ENCODE data around the gene PAX7.

The PAX7 gene

GRCh38 chr1:18719786-18720451, 89.3 kb downstream of the PAX7 start:
- no peaks in the 10 kb centered on the region for H3K36me3 ChIP-seq (ENCODE audit: insufficient read depth, insufficient read length, low read length)
- H3K9me3 ChIP-seq (ENCODE audit: insufficient read depth, low read length), result no peaks in the 10 kb centered on the region
- H3K4me1 ChIP-seq (ENCODE audit: insufficient read depth, insufficient read length), result peaks cover 5% of the 10 kb centered on the region
- TF ChIP-seq ZNF274 (IDR thresholded peaks at IDR 0.05; ENCODE audit: low read depth, low read length), result no peak
- TF ChIP-seq YY1 (IDR thresholded peaks at IDR 0.05; ENCODE audit: insufficient read depth, insufficient read length), result no peak
- no peak overlapping the region for H3K4me3 ChIP-seq (ENCODE audit: insufficient read length, low read depth)
- DNase-seq (ENCODE audit: low read depth, low spot score), result no peak
- peaks cover 45% of the 10 kb centered on the region for H3K27me3 ChIP-seq (ENCODE audit: insufficient read depth, insufficient read length)
- H3K9ac ChIP-seq (ENCODE audit: insufficient read length, low read depth), result no peak overlapping the region

GRCh38 chr1:18721041-18721440, 90.4 kb downstream of the PAX7 start:
- H3K27me3 ChIP-seq (ENCODE audit: insufficient read depth, insufficient read length), result peaks cover 35% of the 10 kb centered on the region

GRCh38 chr1:18721776-18722175, 91.1 kb downstream of the PAX7 start:
- no peaks in the 10 kb centered on the region for H3K9me3 ChIP-seq (ENCODE audit: insufficient read depth, low read length)
- H3K36me3 ChIP-seq (ENCODE audit: insufficient read depth, insufficient read length, low read length), result no peaks in the 10 kb centered on the region
- H3K27me3 ChIP-seq (ENCODE audit: insufficient read depth, insufficient read length), result peaks cover 29% of the 10 kb centered on the region
- no peak overlapping the region for H3K9ac ChIP-seq (ENCODE audit: insufficient read length, low read depth)
- no peak for DNase-seq (ENCODE audit: low read depth, low spot score)
- no peak overlapping the region for H3K4me3 ChIP-seq (ENCODE audit: insufficient read length, low read depth)
- TF ChIP-seq ZNF274 (IDR thresholded peaks at IDR 0.05; ENCODE audit: low read depth, low read length), result no peak
- no peak for TF ChIP-seq YY1 (IDR thresholded peaks at IDR 0.05; ENCODE audit: insufficient read depth, insufficient read length)
- no peak for TF ChIP-seq SUZ12 (IDR thresholded peaks at IDR 0.05; ENCODE audit: extremely low read depth, insufficient read depth, insufficient read length)
- H3K4me1 ChIP-seq (ENCODE audit: insufficient read depth, insufficient read length), result peaks cover 8% of the 10 kb centered on the region

More at GRCh38 chr1:18721041-18721440, 90.4 kb downstream of the PAX7 start:
- Histone ChIP-seq H3K9ac (ENCODE audit: insufficient read length, low read depth) (no peak overlapping the region), H3K9me3 (ENCODE audit: insufficient read depth, low read length) (no peaks in the 10 kb centered on the region), H3K4me1 (ENCODE audit: insufficient read depth, insufficient read length) (peaks cover 8% of the 10 kb centered on the region), H3K36me3 (ENCODE audit: insufficient read depth, insufficient read length, low read length) (no peaks in the 10 kb centered on the region), H3K4me3 (ENCODE audit: insufficient read length, low read depth) (no peak overlapping the region)
- DNase-seq (ENCODE audit: low read depth, low spot score), result no peak
- TF ChIP-seq ZNF274 (IDR thresholded peaks at IDR 0.05; ENCODE audit: low read depth, low read length) (no peak), SUZ12 (IDR thresholded peaks at IDR 0.05; ENCODE audit: extremely low read depth, insufficient read depth, insufficient read length) (no peak), YY1 (IDR thresholded peaks at IDR 0.05; ENCODE audit: insufficient read depth, insufficient read length) (no peak)

- H3K9me3 ChIP-seq (ENCODE audit: insufficient read depth, low read length), result no peaks in the 10 kb centered on the region
- peaks cover 24% of the 10 kb centered on the region for H3K27me3 ChIP-seq (ENCODE audit: insufficient read depth, insufficient read length)
- H3K36me3 ChIP-seq (ENCODE audit: insufficient read depth, insufficient read length, low read length), result no peaks in the 10 kb centered on the region
- peaks cover 8% of the 10 kb centered on the region for H3K4me1 ChIP-seq (ENCODE audit: insufficient read depth, insufficient read length)
- TF ChIP-seq ZNF274 (IDR thresholded peaks at IDR 0.05; ENCODE audit: low read depth, low read length) (no peak), SUZ12 (IDR thresholded peaks at IDR 0.05; ENCODE audit: extremely low read depth, insufficient read depth, insufficient read length) (no peak), YY1 (IDR thresholded peaks at IDR 0.05; ENCODE audit: insufficient read depth, insufficient read length) (no peak)
- no peak overlapping the region for H3K9ac ChIP-seq (ENCODE audit: insufficient read length, low read depth)
- DNase-seq (ENCODE audit: low read depth, low spot score), result no peak
- no peak overlapping the region for H3K4me3 ChIP-seq (ENCODE audit: insufficient read length, low read depth)
These were observed 91.6 kb downstream of the PAX7 start for GRCh38 chr1:18722270-18722669.

GRCh38 chr1:18723206-18723605, 92.6 kb downstream of the PAX7 start:
- peaks cover 8% of the 10 kb centered on the region for H3K4me1 ChIP-seq (ENCODE audit: insufficient read depth, insufficient read length)
- H3K9me3 ChIP-seq (ENCODE audit: insufficient read depth, low read length), result no peaks in the 10 kb centered on the region
- TF ChIP-seq SUZ12 (IDR thresholded peaks at IDR 0.05; ENCODE audit: extremely low read depth, insufficient read depth, insufficient read length), result no peak
- no peak for TF ChIP-seq ZNF274 (IDR thresholded peaks at IDR 0.05; ENCODE audit: low read depth, low read length)
- TF ChIP-seq YY1 (IDR thresholded peaks at IDR 0.05; ENCODE audit: insufficient read depth, insufficient read length), result no peak
- H3K9ac ChIP-seq (ENCODE audit: insufficient read length, low read depth), result no peak overlapping the region
- peaks cover 15% of the 10 kb centered on the region for H3K27me3 ChIP-seq (ENCODE audit: insufficient read depth, insufficient read length)
- H3K4me3 ChIP-seq (ENCODE audit: insufficient read length, low read depth), result no peak overlapping the region
- DNase-seq (ENCODE audit: low read depth, low spot score), result no peak
- no peaks in the 10 kb centered on the region for H3K36me3 ChIP-seq (ENCODE audit: insufficient read depth, insufficient read length, low read length)

- H3K36me3 ChIP-seq (ENCODE audit: insufficient read depth, insufficient read length, low read length), result no peaks in the 10 kb centered on the region
- H3K4me3 ChIP-seq (ENCODE audit: insufficient read length, low read depth), result no peak overlapping the region
- H3K27me3 ChIP-seq (ENCODE audit: insufficient read depth, insufficient read length), result peaks cover 10% of the 10 kb centered on the region
- no peaks in the 10 kb centered on the region for H3K9me3 ChIP-seq (ENCODE audit: insufficient read depth, low read length)
- no peak for DNase-seq (ENCODE audit: low read depth, low spot score)
- H3K4me1 ChIP-seq (ENCODE audit: insufficient read depth, insufficient read length), result peaks cover 10% of the 10 kb centered on the region
- TF ChIP-seq SUZ12 (IDR thresholded peaks at IDR 0.05; ENCODE audit: extremely low read depth, insufficient read depth, insufficient read length) (no peak), YY1 (IDR thresholded peaks at IDR 0.05; ENCODE audit: insufficient read depth, insufficient read length) (no peak), ZNF274 (IDR thresholded peaks at IDR 0.05; ENCODE audit: low read depth, low read length) (no peak)
- no peak overlapping the region for H3K9ac ChIP-seq (ENCODE audit: insufficient read length, low read depth)
These were observed 93.2 kb downstream of the PAX7 start for GRCh38 chr1:18723701-18724411.

GRCh38 chr1:18724801-18725200, 94.2 kb downstream of the PAX7 start:
- H3K4me1 ChIP-seq (ENCODE audit: insufficient read depth, insufficient read length), result peaks cover 13% of the 10 kb centered on the region
- no peak for DNase-seq (ENCODE audit: low read depth, low spot score)
- no peak overlapping the region for H3K4me3 ChIP-seq (ENCODE audit: insufficient read length, low read depth)
- H3K9ac ChIP-seq (ENCODE audit: insufficient read length, low read depth), result no peak overlapping the region
- no peak for TF ChIP-seq SUZ12 (IDR thresholded peaks at IDR 0.05; ENCODE audit: extremely low read depth, insufficient read depth, insufficient read length)
- TF ChIP-seq YY1 (IDR thresholded peaks at IDR 0.05; ENCODE audit: insufficient read depth, insufficient read length), result no peak
- no peak for TF ChIP-seq ZNF274 (IDR thresholded peaks at IDR 0.05; ENCODE audit: low read depth, low read length)
- peaks cover under 1% of the 10 kb centered on the region for H3K27me3 ChIP-seq (ENCODE audit: insufficient read depth, insufficient read length)
- no peaks in the 10 kb centered on the region for H3K36me3 ChIP-seq (ENCODE audit: insufficient read depth, insufficient read length, low read length)
- no peaks in the 10 kb centered on the region for H3K9me3 ChIP-seq (ENCODE audit: insufficient read depth, low read length)
